ENCODE data around the gene STARD3.

STARD3 gene

GRCh38 chr17:39672522-39673334 is 35.8 kb downstream of the STARD3 start:
- no peak for DNase-seq

DNA sequence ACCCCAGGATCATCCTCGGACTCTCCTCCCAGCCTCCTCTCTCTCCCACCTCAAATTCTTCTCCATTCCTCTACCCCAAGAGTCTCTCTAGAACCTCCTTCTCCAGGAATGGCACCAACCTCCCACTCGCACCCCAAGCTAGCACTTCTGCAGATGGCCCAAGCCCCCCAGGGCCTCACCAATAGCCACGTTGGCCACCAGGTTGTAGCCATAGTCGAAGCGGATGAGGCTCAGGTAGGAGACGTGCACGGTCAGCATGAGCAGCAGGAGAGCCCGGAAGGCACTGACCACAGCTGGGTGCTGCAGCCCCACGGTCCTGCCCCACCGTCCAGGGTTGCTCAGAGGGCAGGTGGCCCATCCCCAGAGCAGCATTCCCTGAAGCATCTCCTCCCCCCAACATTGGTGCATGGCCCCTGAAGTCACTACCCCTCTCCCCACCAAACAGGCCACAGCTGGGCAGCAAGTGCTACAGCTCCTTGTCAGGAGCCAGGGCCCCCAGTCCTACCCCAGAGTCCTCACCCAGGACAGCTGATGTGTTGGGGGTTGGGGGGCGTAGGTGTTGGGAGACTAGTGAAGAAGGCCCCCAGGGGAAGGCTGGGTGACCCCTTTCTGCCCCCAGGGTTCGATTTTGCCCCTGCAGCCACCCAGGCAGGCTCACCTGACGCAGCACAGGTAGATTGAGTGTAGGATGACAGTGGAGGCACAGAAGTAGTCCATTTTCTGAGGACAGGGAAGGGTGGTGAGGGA is 36.6 kb downstream of the STARD3 start:
- no peak for DNase-seq

GRCh38 chr17:39674179-39674578 is 37.2 kb downstream of the STARD3 start:
- DNase-seq, result no peak

GRCh38 chr17:39674702-39675389 is 37.9 kb downstream of the STARD3 start:
- DNase-seq, result no peak

DNA sequence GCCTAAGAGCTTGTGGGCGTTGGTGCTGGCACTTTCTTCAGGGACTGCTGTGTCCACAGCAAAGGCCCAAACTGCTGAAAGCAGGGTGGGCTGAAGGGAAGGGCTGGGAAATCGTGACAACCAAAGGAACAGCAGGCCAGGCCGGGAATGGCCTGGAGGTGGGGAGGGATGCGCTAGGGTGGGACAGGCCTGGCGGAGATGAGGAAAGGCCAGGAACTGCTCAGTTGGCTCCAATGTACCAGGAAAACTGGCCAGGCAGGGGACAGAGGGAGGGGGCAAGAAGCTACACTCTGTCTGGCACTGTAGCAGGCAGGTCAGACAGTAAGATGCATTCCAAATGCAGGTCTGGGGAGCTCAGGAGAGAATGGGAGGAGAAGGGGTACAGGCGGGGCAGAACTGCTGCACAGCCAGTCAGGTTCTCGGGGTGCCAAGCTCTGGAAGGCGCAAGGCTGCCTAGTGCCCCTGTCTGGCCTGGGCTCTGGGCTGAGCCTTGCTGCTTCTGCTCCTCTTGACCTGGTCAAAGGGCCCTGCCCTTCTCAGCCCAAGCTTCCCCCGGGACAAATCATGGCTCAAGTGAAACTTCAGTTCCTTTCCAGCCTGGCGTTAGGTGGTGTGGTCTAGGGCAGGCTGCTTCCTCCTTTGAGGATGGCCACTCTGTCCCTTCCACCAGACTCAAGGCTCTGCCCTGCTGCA is 38.6 kb downstream of the STARD3 start:
- no peak for DNase-seq

- DNase-seq, result peak; percentile 22 to 60
Observed at GRCh38 chr17:39676198-39676819, 39.4 kb downstream of the STARD3 start.

- DNase-seq, result no peak
Observed at GRCh38 chr17:39677072-39677471, 40.1 kb downstream of the STARD3 start.

DNA sequence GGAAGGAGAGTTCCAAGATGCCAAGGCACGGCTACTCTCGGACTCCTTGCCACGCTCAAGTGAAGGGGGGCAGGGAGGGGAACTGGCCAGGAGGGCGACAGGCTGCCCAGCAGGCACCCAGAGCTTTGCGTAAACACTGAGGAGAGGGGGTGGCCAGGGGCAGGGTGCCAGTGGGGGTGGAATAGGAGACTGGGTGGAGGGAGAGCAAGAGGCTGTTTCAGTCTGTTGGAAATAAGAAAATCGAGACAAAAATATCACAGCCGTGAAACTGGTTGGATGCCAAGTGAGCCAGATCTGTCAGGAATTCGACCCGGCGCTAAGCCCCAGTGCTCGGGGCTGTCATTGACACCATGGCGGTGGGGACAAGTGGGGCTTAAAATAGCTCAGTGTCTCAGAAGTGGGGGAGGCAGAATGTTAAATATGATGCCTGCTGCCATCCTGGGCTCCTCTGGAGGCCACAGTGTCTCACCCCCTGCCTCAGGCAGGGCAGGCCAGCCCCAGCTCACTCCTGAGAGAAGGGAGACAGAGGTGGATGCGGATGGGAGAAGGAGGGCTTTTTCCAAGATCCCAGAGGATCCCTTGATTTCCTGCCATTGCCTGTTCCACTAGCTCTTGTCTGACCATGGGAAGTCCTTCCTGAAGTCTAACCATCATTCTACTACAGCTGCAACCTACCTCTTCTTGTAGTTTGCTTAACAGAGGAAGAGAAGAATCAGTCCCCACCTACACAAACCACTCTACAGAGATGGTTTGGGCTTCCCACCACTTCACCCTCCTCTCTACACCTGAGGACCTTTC is 40.8 kb downstream of the STARD3 start:
- no peak for DNase-seq

GRCh38 chr17:39678340-39679116 is 41.6 kb downstream of the STARD3 start:
- DNase-seq, result no peak

DNA sequence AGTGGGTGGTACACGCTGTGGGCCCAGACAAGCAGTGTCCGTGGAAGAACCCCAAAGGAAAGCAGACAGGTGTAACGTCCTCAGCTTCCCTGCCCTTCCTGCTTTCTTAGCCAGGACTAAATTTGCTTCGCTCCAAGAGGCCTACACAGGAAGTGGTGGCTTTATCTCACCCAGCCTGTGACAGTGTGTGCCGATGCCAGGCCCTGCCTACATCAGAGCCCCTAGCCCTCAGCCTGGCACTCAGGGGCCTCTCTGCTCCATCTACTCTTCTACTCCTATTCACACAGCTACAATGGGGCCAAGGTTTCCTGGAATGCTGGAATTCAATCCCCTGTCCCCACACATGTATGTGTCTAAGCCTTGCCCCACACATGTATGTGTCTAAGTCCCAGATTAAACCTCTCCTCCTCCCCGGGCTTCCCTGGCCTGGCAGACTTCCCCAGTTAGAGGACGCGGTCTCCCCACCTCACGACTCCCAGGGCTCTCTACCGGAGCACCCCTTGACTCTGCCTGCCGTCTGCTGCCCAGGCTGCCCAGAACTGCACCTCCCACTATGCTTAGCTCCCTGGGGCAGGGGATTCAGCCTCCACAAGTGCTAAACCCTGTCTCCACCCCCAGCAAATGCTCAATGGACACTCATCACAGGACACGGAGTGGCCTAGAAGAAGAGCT is 42.7 kb downstream of the STARD3 start:
- DNase-seq, result no peak

DNA sequence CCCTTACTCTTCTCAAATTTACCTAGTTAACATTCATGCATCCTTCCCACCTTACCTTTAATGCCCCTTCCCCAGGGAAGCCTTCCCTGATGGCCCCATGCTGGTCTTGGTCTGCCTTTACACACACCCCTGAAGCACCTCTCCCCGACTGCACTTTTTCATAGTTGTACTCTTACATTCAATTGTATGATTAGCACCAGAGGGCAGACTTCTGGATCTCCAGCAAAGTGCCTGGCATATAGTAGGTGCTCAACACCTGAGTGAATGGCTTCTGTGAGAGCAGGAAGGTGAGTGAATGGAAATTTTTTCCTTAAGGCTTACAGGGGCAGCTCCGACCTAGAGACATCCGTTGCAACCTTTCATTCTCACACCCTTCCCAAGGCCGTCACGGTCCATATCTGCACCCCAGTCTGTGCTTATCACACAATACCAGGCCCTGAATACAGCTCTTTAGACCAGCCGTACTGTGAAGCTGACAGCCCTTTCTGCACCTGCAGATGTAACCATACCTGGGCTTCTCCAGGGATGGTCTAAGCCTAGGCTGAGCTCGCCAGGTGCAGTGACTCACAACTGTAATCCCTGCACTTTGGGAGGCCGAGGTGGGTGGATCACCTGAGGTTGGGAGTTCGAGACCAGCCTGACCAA is 46.5 kb downstream of the STARD3 start:
- DNase-seq, result no peak

- no peak for DNase-seq
Observed at GRCh38 chr17:39684369-39685192, 47.6 kb downstream of the STARD3 start.

GRCh38 chr17:39687101-39687545 is 50.2 kb downstream of the STARD3 start:
- DNase-seq, result no peak

DNA sequence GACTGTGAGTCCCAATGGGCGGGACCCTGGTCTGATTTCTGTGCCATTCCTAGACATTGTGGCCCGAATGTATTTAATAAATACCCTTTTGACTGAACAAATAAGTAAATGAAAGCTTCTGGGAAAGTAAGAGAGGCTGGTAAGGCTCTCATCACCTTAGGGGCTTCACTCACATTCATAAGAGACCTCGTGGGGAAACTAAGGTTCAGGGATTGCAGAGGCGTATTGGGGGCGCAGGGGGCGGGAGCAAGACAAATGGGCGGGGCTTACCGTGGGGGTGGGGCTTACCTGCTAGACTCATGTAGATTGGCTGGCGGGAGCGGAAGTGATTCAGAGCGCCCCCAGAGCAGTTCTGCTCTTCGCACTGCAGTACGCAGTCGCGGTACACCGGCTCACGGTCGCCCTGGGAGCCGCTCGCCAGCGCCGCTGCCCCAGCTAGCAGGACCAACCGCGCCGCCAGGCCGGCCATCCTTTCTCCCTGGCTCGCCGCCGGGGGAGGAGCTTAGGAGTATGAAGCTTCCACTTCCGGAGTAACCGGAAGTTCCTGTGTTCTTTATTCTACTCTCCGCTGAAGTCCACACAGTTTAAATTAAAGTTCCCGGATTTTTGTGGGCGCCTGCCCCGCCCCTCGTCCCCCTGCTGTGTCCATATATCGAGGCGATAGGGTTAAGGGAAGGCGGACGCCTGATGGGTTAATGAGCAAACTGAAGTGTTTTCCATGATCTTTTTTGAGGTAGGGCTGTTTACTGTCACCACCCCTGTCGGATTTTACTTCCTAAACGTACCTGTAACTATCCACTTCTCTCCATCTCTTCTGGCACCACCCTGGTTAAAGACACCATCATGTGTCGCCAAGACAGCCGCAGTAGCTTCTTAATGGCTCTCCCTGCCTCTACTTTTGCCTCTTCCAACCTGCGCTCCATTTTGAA is 50.9 kb downstream of the STARD3 start, which contains the start of gene PGAP3:
Gene PGAP3, minus strand, starts transcription at position 512 of the 929 bp plus-strand sequence. Its CDS starts 43 bp downstream, at position 469.
- peak; percentile 86 to 87 for DNase-seq

GRCh38 chr17:39688475-39688835 is 51.5 kb downstream of the STARD3 start:
- no peak for DNase-seq

GRCh38 chr17:39688945-39689344 is 52.0 kb downstream of the STARD3 start:
- no peak for DNase-seq

GRCh38 chr17:39694593-39694992 is 57.6 kb downstream of the STARD3 start:
- no peak for DNase-seq
